Activated CD8-positive, alpha-beta memory T cell treated with anti-CD3 and anti-CD28 coated beads for 36 hours (primary cell): ENCODE measurements around the gene MAST2. TPM values are rescaled to one million over a fixed set of nuclear protein-coding genes. Genes with fewer than 3 reads are reported as not detected.
"Not testable (repeated sequence)": the region's sequence is repeated elsewhere in the genome, so short reads cannot be mapped to it uniquely, and the experiment has no call there.

Source experiments
- CTCF ChIA-PET: fragments of 350-600 bp; sonication (Branson Sonifier 250); formaldehyde crosslinking; loops from one replicate; lab custom pipeline; 2021; ENCODE audit warnings: antibody characterized with exemption; lab: Charles Lee
- POLR2A ChIA-PET: fragments of 350-600 bp; sonication (Branson Sonifier 250); formaldehyde crosslinking; loops from one replicate; lab custom pipeline; 2021; ENCODE audit warnings: antibody characterized with exemption; lab: Charles Lee
- total RNA-seq, 2 experiments: library from RNA; stranded (reverse); gene quantifications; one replicate each; pipeline ENCODE4 v1.2.3, GENCODE V29; 2021

MAST2 gene
- total RNA-seq, 2 experiments from 2014 or later, result 31.3 to 31.6 TPM

DNA sequence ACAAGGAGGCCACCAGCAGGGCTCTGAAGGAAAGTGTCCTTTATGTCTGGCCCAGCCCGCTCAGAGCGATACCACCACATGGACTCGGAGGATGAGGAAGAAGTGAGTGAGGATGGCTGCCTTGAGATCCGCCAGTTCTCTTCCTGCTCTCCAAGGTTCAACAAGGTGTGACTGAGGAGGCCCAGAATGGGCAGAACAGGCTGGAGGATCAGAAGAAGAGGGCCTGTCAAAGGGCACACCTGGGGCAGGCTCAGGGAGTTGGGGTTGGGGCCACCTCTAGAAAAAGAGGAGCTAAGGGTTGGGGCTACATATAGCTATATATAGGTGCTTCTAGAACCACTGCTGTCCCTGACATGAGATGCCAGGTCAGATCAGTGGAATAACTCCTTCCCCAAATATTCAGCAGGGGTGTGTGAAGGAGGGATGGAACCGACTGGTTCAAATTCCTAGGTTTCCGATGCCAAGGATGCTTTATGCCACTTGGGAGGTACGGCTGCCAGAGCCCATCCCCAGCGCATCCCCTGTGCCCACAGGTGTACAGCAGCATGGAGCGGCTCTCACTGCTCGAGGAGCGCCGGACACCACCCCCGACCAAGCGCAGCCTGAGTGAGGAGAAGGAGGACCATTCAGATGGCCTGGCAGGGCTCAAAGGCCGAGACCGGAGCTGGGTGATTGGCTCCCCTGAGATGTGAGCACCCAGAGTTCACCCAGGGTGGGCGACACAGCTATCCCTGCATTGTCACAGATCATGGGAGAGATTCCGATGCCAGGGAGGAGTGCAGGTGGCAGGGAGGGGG is 226.9 kb downstream of the MAST2 start:
- ChIA-PET CTCF (interaction anchor here (1.5 kb wide), 1 partner anchor 94 kb away, joined by 3 read pairs; no protein-coding TSS in a partner anchor), POLR2A (interaction anchor here (0.5 kb wide), 1 partner anchor 236 kb away, joined by 10 read pairs; no protein-coding TSS in a partner anchor)

DNA sequence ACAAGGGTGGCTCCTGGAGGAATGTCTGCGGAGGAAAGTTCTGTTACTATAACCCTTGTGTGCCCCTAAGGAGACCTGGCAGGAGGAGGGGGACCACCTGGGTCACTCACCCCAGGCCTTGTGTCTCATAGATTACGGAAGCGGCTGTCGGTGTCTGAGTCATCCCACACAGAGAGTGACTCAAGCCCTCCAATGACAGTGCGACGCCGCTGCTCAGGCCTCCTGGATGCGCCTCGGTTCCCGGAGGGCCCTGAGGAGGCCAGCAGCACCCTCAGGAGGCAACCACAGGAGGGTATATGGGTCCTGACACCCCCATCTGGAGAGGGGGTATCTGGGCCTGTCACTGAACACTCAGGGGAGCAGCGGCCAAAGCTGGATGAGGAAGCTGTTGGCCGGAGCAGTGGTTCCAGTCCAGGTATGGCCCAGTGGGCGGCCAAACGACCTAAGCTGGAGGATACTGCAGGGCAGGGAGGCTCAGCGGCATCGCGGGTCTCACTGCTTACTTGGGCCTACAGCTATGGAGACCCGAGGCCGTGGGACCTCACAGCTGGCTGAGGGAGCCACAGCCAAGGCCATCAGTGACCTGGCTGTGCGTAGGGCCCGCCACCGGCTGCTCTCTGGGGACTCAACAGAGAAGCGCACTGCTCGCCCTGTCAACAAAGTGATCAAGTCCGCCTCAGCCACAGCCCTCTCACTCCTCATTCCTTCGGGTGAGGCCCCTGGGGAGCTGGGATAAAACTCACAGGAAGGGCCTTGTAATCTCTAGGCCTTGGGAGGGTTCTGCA is 227.7 kb downstream of the MAST2 start:
- ChIA-PET POLR2A (no interaction called here), CTCF (interaction anchor here (1.4 to 1.5 kb wide), 2 partner anchors 93 to 193 kb away, joined by 3 read pairs; no protein-coding TSS in a partner anchor)

DNA sequence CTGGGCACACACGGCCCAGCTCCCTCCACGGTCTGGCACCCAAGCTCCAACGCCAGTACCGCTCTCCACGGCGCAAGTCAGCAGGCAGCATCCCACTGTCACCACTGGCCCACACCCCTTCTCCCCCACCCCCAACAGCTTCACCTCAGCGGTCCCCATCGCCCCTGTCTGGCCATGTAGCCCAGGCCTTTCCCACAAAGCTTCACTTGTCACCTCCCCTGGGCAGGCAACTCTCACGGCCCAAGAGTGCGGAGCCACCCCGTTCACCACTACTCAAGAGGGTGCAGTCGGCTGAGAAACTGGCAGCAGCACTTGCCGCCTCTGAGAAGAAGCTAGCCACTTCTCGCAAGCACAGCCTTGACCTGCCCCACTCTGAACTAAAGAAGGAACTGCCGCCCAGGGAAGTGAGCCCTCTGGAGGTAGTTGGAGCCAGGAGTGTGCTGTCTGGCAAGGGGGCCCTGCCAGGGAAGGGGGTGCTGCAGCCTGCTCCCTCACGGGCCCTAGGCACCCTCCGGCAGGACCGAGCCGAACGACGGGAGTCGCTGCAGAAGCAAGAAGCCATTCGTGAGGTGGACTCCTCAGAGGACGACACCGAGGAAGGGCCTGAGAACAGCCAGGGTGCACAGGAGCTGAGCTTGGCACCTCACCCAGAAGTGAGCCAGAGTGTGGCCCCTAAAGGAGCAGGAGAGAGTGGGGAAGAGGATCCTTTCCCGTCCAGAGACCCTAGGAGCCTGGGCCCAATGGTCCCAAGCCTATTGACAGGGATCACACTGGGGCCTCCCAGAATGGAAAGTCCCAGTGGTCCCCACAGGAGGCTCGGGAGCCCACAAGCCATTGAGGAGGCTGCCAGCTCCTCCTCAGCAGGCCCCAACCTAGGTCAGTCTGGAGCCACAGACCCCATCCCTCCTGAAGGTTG is 231.4 kb downstream of the MAST2 start:
- ChIA-PET POLR2A (no interaction called here), CTCF (interaction anchor here (4.1 to 5.0 kb wide), 2 partner anchors 146 to 188 kb away, joined by 27 to 28 read pairs; no protein-coding TSS in a partner anchor)

DNA sequence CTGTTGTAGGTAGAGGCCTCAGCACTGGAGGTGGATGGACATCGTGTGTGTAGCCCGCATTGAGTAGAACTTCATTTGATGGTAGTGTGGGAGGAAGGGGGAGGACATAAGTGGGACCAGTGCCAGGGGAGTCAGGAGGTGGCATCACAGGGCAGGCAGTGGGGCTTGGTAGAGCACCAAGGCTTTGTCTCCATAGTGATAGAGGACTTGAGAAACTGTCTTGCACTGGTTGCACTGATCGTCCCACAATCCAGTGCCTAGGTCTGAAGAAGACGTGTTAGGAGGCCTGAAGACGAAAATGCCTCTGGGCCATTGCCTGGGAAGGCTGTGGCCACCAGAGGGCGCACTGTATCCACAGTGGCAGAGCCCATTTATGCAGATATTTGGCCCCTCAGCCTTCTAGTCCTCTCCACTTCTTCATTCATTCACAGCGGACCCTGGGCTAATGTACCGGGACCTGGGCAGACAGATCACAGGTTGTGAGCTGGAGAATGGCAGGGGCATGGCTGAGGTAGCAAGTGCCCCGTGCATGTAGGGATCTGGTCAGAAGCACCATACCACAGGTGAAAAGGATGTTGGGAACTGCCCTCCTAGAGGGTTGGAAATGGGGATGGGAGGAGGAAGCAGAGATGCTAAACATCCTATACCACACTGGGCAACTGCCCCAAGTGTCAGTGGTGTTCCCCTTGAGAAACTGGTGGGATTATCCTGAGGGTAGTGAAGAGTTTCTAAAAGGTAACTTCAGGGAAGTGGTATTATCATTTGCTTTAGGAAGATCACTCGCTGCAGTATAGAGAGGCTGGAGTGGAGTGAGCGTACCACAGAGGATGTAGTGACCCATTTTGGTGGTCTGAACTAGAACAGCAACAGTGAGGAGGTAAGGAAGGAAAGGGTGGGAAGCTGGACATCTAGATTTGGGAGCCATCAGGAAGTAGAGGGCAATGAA is 233.8 kb downstream of the MAST2 start:
- ChIA-PET POLR2A (no interaction called here), CTCF (interaction anchor here (0.6 to 5.0 kb wide), 10 partner anchors 8 to 493 kb away, joined by 3 to 28 read pairs (median 4); partner anchors contain the start of gene TSPAN1)

DNA sequence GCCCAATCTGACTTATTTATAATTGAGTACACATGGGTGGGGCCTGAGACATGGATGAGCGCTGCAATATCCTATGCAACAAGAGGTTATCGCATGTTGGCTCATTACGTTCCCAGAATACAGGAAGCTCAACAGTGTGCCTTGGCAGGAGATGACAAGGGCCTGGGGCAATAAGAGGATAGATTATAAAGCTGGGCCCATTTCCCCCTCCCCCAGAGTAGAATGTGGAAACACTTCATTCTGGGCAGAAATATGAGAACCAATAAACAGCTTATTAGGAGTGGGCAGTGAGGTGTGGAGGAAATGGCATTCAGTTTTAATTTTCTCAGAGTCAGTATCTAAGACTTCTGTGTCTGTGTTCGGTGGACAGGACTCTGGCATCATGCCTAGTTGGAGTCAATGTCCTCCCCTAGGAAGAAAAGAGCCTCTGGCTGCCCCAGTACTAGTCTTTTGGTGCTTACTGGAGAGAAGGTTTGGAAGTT is 236.2 kb downstream of the MAST2 start:
- CTCF ChIA-PET, result interaction anchor here (1.2 to 2.1 kb wide), 3 partner anchors 21 to 184 kb away, joined by 3 to 6 read pairs (median 4); no protein-coding TSS in a partner anchor
- POLR2A ChIA-PET, result no interaction called here

DNA sequence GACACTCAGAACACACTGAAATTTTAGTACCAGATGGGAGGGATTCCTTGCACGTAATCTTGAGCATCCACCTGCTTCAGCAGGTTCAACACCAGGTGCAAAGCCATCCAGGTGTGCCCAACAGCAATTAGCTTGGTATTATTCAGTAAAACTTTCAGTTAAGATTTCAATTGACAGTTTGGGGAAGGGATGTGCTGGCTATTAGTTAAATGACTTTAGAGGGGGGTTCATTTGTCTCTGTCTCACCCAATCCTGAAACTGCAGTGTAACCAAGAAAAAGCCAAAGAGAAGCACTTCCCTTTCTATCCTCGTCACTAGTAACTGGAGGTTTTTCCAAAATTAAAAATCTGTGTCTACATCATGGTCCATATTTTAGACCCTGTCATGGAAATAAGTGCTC is 238.1 kb downstream of the MAST2 start:
- POLR2A ChIA-PET, result no interaction called here
- CTCF ChIA-PET, result no interaction called here

DNA sequence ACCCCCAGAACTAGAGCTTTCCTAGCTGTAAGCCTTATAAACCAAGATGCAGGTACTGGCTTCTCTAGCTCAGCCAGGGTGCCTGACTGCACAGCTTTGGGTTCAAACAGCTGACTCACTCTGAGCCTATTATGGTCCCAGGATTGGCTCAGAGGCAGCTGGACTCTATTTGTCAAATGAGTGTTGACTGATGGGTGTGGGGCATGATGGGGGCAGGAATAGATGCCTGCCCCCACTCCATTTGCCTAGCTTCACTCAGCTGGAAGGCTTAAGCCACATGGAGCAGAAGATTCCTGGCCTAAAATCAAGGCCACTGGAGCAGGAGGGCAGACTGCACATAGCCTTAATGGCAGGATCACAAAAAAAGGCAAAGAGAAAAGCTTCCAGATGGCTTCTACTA is 238.6 kb downstream of the MAST2 start:
- POLR2A ChIA-PET, result no interaction called here
- CTCF ChIA-PET, result interaction anchor here (0.5 kb wide), 1 partner anchor 32 kb away, joined by 5 read pairs; no protein-coding TSS in a partner anchor

DNA sequence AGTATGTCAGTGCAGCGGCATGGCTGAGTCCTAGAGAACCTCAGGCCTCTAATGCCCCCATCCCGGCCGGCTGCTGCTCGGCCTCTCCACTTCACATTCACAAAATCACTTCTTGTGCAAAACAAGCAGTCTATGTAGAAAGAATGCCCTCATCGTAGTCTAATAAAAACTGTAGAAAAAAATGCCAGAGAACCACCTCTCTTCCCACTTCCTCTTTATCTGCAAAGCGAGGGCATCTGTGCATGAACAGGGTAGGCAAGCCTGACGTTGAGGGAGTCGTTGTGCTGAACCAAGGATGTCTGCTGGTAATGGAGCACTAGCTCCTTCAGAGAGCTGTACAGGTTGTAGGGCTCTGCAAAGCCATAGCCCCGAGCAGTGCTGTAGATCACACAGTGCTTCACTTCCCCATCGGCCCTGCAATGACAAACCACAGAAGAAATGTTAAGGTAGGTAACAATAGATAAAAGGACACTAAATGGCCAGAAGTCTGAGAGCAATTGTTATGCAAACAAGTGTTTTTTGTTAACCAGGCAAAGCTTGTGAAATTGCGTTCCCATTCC is 240.1 kb downstream of the MAST2 start:
- ChIA-PET CTCF (no interaction called here), POLR2A (no interaction called here)

DNA sequence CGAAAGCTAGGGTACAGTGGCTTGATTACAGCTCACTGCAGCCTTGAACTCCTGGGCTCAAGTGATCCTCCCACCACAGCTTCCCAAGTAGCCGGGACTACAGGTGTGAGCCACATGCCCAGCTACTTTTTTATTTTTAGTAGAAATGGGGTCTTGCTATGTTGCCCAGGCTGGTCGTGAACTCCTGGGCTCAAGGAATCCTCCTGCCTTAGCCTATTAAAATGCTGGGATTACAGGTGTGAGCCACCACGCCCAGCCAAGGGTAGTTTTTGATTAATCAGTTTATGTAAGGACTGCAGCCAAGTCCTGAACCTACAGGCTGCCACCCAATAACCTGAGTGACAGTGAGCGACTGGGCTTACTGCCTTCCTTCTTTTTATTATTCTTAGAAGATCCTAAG is 240.7 kb downstream of the MAST2 start:
- CTCF ChIA-PET, result no interaction called here

DNA sequence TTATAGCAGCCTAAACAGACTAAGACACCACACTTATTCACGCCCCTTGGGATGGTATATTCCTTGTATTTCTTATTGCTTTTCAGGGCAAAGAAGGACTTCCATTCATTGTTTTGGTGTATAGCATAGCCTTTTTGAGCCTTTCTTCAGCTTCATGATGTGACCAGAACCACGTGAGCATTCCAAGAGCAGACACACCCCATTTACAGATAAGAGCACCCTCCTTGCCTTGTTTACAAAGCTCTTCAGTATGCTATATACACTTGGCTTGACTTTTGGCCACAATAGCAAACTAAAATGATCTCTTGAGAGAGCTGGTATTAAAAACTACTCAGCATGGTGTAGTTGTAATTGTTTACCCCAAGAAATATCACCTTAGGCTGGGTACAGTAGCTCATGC is 250.3 kb downstream of the MAST2 start:
- ChIA-PET CTCF (interaction anchor here (1.0 kb wide), 1 partner anchor 10 kb away, joined by 4 read pairs; no protein-coding TSS in a partner anchor), POLR2A (no interaction called here)

More for the DNA sequence above, 240.7 kb downstream of the MAST2 start:
- POLR2A ChIA-PET, result no interaction called here

DNA sequence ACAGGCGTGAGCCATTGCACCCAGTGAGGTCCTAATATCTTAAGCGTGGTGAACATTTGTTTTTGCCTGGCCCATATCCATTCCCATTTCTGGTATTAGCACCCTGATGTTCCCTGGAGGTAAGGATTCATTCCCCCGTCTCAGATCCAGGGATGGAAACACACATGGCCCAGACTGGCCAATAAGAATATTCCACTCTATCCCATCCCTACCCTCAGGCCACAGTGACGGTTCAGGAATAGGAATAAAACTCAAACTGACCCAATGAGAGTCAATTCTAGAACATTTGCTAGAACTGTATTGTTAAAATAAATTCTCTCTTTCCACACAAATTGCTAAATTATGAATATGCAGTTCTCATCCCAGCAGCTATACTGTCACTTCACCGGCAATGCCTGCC is 252.9 kb downstream of the MAST2 start:
- CTCF ChIA-PET, result no interaction called here

DNA sequence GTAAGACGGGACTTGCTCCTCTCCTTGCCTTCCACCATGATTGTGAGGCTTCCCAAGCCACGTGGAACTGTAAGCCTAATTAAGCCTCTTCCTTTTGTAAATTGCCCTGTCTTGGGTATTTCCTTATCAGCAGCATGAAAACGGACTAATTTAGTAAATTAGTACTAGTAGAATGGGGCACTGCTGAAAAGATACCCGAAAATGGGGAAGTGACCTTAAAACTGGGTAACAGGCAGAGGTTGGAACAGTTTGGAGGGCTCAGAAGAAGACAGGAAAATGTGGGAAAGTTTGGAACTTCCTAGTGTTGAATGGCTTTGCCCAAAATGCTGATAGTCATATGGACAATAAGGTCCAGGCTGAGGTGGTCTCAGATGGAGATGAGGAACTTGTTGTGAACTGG is 253.8 kb downstream of the MAST2 start:
- CTCF ChIA-PET, POLR2A ChIA-PET: not testable (repeated sequence)

More for the DNA sequence above, 252.9 kb downstream of the MAST2 start:
- POLR2A ChIA-PET, result no interaction called here

DNA sequence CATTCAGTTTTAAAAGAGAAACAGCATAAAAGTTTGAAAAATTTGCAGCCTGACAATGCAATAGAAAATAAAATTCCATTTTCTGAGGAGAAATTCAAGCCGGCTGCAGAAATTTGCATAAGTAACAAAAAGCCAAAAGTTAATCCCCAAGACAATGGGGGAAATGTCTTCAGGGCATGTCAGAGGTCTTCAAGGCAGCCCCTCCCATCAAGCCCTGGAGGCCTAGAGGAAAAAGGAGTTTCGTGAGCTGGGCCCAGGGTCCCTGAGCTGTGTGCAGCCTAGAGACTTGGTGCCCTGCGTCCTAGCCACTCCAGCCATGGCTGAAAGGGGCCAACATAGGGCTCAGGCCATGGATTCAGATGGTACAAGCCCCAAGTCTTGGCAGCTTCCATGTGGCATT is 254.4 kb downstream of the MAST2 start:
- POLR2A ChIA-PET, result no interaction called here
- CTCF ChIA-PET, result no interaction called here

DNA sequence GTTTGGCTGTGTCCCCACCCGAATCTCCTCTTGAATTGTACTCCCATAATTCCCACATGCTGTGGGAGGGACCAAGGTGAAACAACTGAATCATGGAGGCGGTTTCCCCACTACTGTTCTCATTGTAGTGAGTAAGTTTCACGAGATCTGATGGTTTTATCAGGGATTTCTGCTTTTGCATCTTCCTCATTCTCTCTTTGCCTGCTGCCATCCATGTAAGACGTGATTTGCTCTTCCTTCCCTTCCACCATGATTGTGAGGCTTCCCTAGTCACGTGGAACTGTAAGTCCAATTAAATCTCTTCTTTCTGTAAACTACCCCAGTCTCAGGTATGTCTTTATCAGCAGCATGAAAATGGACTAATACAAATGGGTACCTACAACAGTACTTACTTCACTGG is 255.5 kb downstream of the MAST2 start:
- CTCF ChIA-PET, result no interaction called here
- POLR2A ChIA-PET, result no interaction called here

DNA sequence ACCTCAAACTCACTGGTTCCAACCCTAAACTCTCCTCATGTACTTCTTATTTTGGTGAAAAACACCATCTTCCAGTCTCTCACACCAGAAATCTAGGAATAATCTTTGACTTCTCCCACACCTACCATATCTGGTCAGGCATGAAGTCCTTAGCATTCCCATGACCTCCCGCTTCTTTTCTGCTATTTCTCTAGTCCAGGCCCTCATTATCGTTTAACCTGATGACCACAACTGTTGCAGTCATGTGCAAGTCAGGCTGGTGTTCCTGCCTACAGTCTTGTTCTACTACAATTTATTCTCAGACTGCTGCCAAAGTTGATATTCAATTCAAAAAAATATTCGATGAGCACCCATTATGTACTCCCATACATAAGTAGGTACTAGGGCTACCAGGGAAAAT is 257.7 kb downstream of the MAST2 start:
- CTCF ChIA-PET, result interaction anchor here (1.1 kb wide), 1 partner anchor 22 kb away, joined by 3 read pairs; no protein-coding TSS in a partner anchor
- POLR2A ChIA-PET, result no interaction called here

DNA sequence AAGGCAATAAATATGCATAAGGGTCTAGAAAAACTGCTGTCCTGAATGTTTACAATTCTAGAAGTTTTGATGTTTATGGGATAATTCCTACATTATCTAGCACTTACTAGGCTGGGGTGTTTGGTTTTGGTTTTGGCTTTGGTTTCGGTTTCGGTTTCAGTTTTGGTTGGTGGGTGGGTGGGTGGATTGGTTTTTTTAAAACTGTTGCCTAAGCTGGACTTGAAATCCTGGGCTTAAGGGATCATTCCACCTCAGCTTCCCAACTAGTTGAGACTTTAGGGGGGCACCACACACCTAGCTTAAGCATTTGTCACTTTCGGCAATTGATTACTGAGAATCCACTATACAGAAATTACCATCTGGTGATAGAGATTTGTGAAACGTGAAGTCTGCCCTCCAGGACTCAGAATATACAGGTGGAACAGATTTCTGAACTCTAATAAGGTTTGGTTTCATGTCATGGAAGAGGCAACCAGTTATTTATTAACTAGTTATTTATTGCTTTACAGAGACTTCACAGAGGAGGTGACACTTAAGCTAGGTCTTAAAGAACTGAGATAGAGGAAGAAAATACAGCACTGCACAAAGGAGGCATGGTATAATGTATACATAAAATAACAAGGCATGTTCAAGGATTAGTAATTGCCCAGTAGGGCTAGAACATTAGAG is 259.4 kb downstream of the MAST2 start:
- POLR2A ChIA-PET, result no interaction called here
- CTCF ChIA-PET, result interaction anchor here (1.6 kb wide), 1 partner anchor 9 kb away, joined by 4 read pairs; no protein-coding TSS in a partner anchor

DNA sequence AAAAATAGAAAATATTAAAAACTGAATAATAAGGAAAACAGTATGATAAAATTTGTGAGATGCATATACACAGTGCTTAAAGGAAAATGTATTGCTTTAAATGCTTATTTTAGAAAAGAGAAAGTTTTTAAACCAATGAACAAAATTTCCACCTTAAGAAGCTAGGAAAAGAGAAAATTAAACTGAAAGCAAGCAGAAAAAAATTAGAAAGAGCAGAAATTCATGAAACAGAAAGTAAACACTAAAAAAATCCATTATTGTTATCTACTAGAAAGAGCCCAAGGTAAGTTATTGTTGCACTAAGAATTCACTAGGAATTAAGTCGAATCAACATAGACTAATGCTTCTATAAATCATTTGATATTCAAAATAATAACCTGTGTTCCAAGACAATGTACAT is 261.3 kb downstream of the MAST2 start:
- CTCF ChIA-PET, result no interaction called here
- POLR2A ChIA-PET, result no interaction called here
